Keratinocyte (primary cell): ENCODE results near the gene CINP.

Experiments used
- CTCF ChIP-seq, 3 experiments: IDR thresholded peaks in 1 of 3; conservative IDR thresholded peaks in 1 of 3; optimal IDR thresholded peaks in 1 of 3; 2 replicates in 2 of 3; 3 replicates in 1 of 3; pipeline versions ENCODE3 to v1.5.1; 2011; ENCODE audit warnings: low read length in 3 of 3, mild to moderate bottlenecking in 3 of 3, moderate library complexity in 2 of 3, control low read depth in 1 of 3, inconsistent platforms in 1 of 3; ENCODE audit not compliant: insufficient read depth in 2 of 3; ENCODE audit errors: extremely low read depth in 1 of 3
- EZH2 ChIP-seq: IDR thresholded peaks from one replicate; pipeline ENCODE4 v1.6.1; 2012; ENCODE audit warnings: inconsistent platforms, mild to moderate bottlenecking, low read length, moderate library complexity

GRCh38 chr14:102408724-102409123, 46.0 kb upstream of the CINP start:
- TF ChIP-seq CTCF (optimal IDR thresholded peaks at IDR 0.05 in 1 of 3, IDR thresholded peaks at IDR 0.05 in 1 of 3, conservative IDR thresholded peaks at IDR 0.05 in 1 of 3; ENCODE audit: extremely low read depth in 1 of 3, insufficient read depth in 2 of 3, low read length in 3 of 3) (no peak), EZH2 (no peak)
